HG03025 (cell line): ENCODE data around the gene NKD1.
"Not testable (repeated sequence)": the region's sequence is repeated elsewhere in the genome, so short reads cannot be mapped to it uniquely, and the experiment has no call there.

ENCODE experiments used
- ATAC-seq: cut with Tn5 transposase; IDR thresholded peaks from one replicate; pipeline ENCODE4 v1.9.1; 2021; ENCODE audit warnings: mild to moderate bottlenecking, moderate library complexity; ENCODE audit not compliant: unreplicated experiment, low FRiP score

Gene NKD1

GRCh38 chr16:50535506-50536257, 12.5 kb upstream of the NKD1 start:
- no peak for ATAC-seq

GRCh38 chr16:50536258-50536645, 11.9 kb upstream of the NKD1 start:
- ATAC-seq = not testable (repeated sequence)

GRCh38 chr16:50537533-50538290, 10.5 kb upstream of the NKD1 start:
- no peak for ATAC-seq

GRCh38 chr16:50538411-50539052, 9.7 kb upstream of the NKD1 start:
- ATAC-seq = no peak

- no peak for ATAC-seq
Measured at GRCh38 chr16:50539053-50539695, 9.0 kb upstream of the NKD1 start.

GRCh38 chr16:50539822-50540710, 8.1 kb upstream of the NKD1 start:
- ATAC-seq = no peak

GRCh38 chr16:50540711-50541007, 7.5 kb upstream of the NKD1 start:
- ATAC-seq = no peak

GRCh38 chr16:50542703-50543102, 5.5 kb upstream of the NKD1 start:
- ATAC-seq = no peak

- ATAC-seq = no peak
Measured at GRCh38 chr16:50546125-50546524, 2.1 kb upstream of the NKD1 start.

GRCh38 chr16:50547340-50548124, 664 bp upstream of the NKD1 start:
- ATAC-seq = no peak

GRCh38 chr16:50548909-50549560, 839 bp downstream of the NKD1 start:
- ATAC-seq = no peak

GRCh38 chr16:50549561-50549915, 1.3 kb downstream of the NKD1 start:
- ATAC-seq = no peak

GRCh38 chr16:50550035-50550434, 1.8 kb downstream of the NKD1 start:
- ATAC-seq = no peak

- no peak for ATAC-seq
Measured at GRCh38 chr16:50550866-50551641, 2.9 kb downstream of the NKD1 start.

GRCh38 chr16:50552476-50553101, 4.4 kb downstream of the NKD1 start:
- no peak for ATAC-seq

GRCh38 chr16:50553182-50553710, 5.0 kb downstream of the NKD1 start:
- no peak for ATAC-seq

GRCh38 chr16:50553731-50554360, 5.7 kb downstream of the NKD1 start:
- ATAC-seq = no peak
